HFF-Myc (cell line): ENCODE results near the gene ERICH4.

Source experiments
- DNase-seq: peaks from one replicate; pipeline ENCODE4 v3.0.0-alpha.2; 2011; ENCODE audit warnings: low read depth; ENCODE audit errors: extremely low read depth
- H3K4me3 ChIP-seq: replicated peaks from 2 replicates; pipeline ENCODE4 v1.5.1; 2011; ENCODE audit warnings: low read depth, mild to moderate bottlenecking, control low read depth, low read length
- TF ChIP-seq, protein P1 (sequence below): IDR thresholded peaks from 2 replicates; pipeline ENCODE4 v1.5.1; 2012; ENCODE audit warnings: mild to moderate bottlenecking, low read depth, low read length, control low read depth; ENCODE audit errors: missing control alignments

The ERICH4 gene

DNA sequence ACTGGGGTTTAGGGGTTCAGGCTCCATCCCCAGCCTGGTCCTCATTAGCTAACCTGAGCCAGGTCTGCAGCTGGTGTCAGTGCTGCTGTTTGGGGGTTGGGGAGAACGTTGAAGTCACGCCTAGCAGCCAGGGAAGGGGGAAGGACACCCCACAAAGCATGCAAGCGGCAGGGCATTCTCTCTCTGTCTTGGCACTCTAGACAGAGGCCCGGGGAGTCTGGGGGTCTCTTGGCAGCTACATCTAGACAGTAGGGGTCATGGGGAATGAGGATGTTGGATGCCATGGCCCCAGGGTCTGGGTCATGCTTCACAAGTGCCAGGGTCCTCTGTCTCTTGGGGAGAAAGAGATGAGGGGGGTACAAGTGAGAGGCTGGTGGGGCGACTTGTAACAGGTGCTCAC lies 2.6 kb downstream of the ERICH4 start:
- TF ChIP-seq, protein P1, sequence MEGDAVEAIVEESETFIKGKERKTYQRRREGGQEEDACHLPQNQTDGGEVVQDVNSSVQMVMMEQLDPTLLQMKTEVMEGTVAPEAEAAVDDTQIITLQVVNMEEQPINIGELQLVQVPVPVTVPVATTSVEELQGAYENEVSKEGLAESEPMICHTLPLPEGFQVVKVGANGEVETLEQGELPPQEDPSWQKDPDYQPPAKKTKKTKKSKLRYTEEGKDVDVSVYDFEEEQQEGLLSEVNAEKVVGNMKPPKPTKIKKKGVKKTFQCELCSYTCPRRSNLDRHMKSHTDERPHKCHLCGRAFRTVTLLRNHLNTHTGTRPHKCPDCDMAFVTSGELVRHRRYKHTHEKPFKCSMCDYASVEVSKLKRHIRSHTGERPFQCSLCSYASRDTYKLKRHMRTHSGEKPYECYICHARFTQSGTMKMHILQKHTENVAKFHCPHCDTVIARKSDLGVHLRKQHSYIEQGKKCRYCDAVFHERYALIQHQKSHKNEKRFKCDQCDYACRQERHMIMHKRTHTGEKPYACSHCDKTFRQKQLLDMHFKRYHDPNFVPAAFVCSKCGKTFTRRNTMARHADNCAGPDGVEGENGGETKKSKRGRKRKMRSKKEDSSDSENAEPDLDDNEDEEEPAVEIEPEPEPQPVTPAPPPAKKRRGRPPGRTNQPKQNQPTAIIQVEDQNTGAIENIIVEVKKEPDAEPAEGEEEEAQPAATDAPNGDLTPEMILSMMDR = no peak
- H3K4me3 ChIP-seq = no peak overlapping the region
- no peak for DNase-seq

DNA sequence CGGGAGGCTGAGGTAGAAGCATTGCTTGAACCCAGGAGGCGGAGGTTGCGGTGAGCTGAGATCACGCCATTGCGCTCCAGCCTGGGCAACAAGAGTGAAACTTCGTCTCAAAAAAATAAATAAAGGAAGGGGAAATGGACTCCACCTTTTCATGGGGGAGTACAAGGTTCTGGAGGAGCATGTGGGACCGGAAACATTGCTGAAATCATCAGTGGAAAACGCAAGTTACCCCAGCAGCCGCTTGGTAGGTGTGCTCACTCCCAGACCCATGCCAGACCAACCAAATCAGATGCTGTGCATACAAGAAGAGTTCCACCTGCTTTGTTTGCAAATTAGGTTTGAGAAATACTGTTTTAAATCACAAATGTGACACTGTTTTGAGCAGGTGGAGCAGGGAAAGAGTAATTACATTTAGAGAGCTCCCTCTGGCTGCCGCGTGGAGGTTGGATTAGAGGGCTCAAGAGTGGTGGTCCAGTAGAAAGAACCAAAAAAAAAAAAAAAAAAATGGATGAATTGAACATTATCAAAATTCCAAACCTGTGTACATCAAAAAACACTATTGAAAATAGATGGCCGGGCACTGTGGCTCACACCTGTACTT lies 4.9 kb downstream of the ERICH4 start:
- TF ChIP-seq, protein P1 = no peak
- no peak for DNase-seq
- H3K4me3 ChIP-seq = no peak overlapping the region

DNA sequence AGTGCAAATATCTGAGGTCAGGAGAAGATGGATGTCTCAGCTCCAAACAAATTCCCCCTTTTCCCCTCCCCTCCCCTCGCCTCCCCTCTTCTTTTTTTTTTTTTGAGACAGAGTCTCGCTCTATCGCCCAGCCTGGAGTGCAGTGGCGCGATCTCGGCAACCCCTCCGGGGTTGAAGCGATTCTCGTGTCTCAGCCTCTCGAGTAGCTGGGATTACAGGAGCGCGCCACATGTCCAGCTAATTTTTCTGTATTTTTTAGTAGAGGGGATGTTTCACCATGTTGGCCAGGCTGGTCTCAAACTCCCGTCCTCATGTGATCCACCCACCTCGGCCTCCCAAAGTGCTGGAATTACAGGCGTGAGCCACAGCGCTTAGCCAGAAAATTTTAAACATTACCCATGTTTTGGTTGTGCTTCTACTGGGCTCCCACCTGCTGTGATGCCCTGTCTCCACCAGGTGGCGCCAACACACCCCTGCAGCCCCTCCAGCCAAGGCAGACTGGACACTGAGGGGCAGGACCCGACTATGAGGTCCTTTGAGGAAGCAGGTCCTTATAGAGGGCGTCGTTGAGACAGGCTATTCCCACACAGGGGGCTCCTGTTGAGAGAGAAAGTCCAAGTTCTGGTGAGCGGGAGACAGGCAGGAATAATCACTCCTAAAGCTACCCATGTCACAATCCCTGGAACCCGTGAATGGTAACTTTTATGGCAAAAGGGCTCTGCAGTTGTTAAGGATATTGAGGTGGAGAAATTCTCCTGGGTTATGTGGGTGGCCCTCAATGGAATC lies 6.3 kb downstream of the ERICH4 start:
- TF ChIP-seq, protein P1 = peak; percentile 99
- DNase-seq = no peak

DNA sequence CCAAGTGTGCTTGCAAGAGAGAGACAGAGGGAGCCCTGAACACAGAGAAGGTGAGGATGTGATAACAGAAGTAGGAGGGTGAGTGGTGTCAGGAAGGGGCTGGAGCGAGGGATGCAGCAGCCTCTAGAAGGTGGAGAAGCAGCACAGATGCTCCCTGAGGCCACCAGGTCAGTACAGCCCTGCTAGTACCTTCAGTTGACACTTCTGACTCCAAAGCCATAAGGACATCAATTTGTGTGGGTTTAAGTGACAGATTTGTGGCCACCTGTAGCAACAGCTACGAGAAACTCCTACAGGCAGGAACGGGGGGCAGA lies 6.9 kb downstream of the ERICH4 start:
- TF ChIP-seq, protein P1 = no peak

More for the DNA sequence above, 6.3 kb downstream of the ERICH4 start:
- H3K4me3 ChIP-seq = peak overlapping the region; percentile 21

DNA sequence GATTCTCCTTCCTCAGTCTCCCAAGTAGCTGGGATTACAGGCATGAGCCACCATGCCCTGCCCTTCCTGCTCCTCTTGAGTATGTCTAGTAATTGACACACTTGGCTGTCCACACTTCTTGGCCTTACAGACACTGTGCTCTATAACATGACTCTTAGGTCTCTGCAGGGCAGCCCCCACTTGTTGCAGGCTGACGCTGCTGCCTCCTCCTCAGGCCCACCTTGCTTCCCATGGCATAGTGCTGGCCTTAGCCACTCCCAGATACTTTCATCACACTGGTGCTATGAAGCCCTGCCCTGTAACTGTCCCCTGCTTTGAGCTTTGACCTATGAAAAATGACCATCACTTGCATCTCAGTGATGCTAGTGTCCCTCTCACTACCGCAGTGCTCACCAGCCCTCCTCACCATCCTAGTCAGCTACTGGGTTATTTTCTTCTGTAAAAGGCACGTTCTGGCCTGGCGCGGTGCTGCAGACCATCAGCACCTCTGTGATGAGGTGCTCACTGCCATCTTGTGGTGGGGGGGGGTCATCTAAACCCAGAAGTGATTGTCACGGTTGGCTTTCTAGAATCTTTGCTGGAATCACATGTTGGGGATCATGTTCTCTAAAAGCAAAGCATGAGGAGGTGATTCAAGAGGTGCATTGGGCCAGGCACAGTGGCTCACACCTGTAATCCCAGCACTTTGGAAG lies 9.8 kb downstream of the ERICH4 start:
- no peak overlapping the region for H3K4me3 ChIP-seq
- TF ChIP-seq, protein P1 = peak; percentile 5
- no peak for DNase-seq

More for the DNA sequence above, 6.9 kb downstream of the ERICH4 start:
- no peak overlapping the region for H3K4me3 ChIP-seq
- DNase-seq = no peak

DNA sequence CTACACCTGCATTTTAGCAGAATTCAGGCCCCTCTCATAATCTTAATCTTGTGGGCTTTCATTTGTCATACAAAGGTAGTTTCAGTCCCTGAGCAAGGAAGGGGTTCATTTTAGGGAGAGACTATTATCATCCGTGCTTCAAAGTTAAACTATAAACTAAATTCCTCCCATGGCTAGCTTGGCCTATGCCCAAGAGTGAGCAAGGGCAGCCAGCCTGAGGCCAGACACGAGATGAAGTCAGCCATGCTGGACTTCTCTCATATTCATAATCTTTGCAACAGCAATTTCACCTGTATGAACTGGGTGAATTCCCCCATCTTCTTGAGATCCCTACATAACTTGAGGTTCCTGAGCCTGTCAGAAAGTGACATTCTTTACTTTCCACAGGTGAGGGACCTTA lies 13.0 kb downstream of the ERICH4 start:
- H3K4me3 ChIP-seq = no peak overlapping the region
- TF ChIP-seq, protein P1 = no peak
- no peak for DNase-seq
